HG02588 (cell line): ENCODE measurements around the gene UTRN.

Source experiments
- ATAC-seq: cut with Tn5 transposase; IDR thresholded peaks from one replicate; pipeline ENCODE4 v1.9.1; 2021; ENCODE audit warnings: mild to moderate bottlenecking, moderate library complexity; ENCODE audit not compliant: unreplicated experiment

Gene UTRN

GRCh38 chr6:144284783-144285547 lies at the start of gene UTRN:
TSS of gene UTRN (plus strand) at chr6:144285335. CDS start at chr6:144291829, 6,494 bp downstream.
- peak; percentile 54 for ATAC-seq

- no peak for ATAC-seq
Measured at GRCh38 chr6:144244688-144245087, 40.4 kb upstream of the UTRN start.

GRCh38 chr6:144246988-144247387 lies 38.1 kb upstream of the UTRN start:
- no peak for ATAC-seq

- ATAC-seq = no peak
Measured at GRCh38 chr6:144248003-144248402, 37.1 kb upstream of the UTRN start.

- ATAC-seq = peak; percentile 44
Measured at GRCh38 chr6:144248476-144249301, 36.4 kb upstream of the UTRN start.

- no peak for ATAC-seq
Measured at GRCh38 chr6:144250276-144250675, 34.9 kb upstream of the UTRN start.

- no peak for ATAC-seq
Measured at GRCh38 chr6:144252259-144252658, 32.9 kb upstream of the UTRN start.

- ATAC-seq = no peak
Measured at GRCh38 chr6:144259986-144260385, 25.1 kb upstream of the UTRN start.

GRCh38 chr6:144262470-144263369 lies 22.4 kb upstream of the UTRN start:
- ATAC-seq = no peak

GRCh38 chr6:144263786-144264185 lies 21.3 kb upstream of the UTRN start:
- ATAC-seq = no peak

- ATAC-seq = no peak
Measured at GRCh38 chr6:144264270-144265060, 20.7 kb upstream of the UTRN start.

- no peak for ATAC-seq
Measured at GRCh38 chr6:144265061-144265357, 20.1 kb upstream of the UTRN start.

GRCh38 chr6:144265390-144265789 lies 19.7 kb upstream of the UTRN start:
- no peak for ATAC-seq

- ATAC-seq = no peak
Measured at GRCh38 chr6:144266091-144266649, 19.0 kb upstream of the UTRN start.

- no peak for ATAC-seq
Measured at GRCh38 chr6:144268794-144269349, 16.3 kb upstream of the UTRN start.

GRCh38 chr6:144277174-144277573 lies 8.0 kb upstream of the UTRN start:
- no peak for ATAC-seq

- ATAC-seq = no peak
Measured at GRCh38 chr6:144277605-144278227, 7.4 kb upstream of the UTRN start.

- no peak for ATAC-seq
Measured at GRCh38 chr6:144278659-144279314, 6.3 kb upstream of the UTRN start.
